Stimulated activated CD4-positive, alpha-beta T cell treated with anti-CD3 and anti-CD28 coated beads, Interleukin-12 subunit alpha, Interleukin-12 subunit beta, amount 100 ng/mL, for 48 hours (primary cell): ENCODE results near the gene ARHGEF18.

ENCODE experiments used
- DNase-seq, 3 donors: peaks; one replicate each; pipeline ENCODE4 v3.0.0-alpha.2; 2020; ENCODE audit warnings: low read depth in 2 of 3, low spot score in 1 of 3

Gene ARHGEF18

GRCh38 chr19:7383284-7383683, 34.5 kb downstream of the ARHGEF18 start:
- no peak for DNase-seq

GRCh38 chr19:7385062-7385461, 36.3 kb downstream of the ARHGEF18 start:
- DNase-seq, result no peak

GRCh38 chr19:7386308-7386707, 37.6 kb downstream of the ARHGEF18 start:
- DNase-seq, result no peak

DNA sequence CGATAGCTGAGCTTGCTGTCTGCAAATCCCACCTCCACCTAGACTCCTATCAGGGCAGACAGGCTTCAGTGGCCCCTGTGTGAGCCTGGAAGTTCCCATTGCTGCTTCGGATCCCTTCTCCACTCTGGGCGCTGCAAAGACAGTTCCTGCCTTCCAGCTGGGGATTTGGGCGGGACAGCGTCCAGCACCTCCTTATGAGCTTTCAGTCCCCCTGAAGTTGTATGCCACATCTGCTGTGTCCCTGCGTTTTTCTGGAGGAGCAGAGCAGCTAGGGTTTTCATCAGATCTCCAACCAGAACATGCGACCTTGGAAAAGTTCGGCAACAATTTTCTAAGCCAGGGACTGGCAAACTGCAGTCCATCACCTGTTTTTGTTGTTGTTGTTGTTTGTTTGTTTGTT, 38.0 kb downstream of the ARHGEF18 start:
- DNase-seq, result no peak

DNA sequence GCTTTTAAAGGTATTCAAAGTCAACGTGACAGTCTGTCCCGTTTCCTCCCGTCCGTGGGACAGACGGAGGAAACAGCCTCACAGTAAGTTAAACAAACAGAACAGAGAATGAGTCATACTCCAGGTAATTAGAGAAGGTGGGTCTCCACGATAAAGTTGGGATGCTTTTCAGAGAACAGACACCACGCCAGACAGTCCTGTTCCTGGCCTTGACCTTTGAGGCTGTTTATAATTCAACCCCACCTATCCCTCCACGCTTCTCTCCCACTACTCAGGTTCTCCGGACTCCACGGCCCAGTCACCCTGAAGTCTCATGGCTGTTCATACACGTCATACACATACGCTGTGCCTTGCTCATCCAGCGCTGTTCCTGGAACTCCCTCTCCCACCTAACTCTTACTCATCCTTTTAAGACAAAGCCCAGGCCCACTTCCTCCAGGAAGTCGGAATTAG, 42.5 kb downstream of the ARHGEF18 start:
- no peak for DNase-seq

DNA sequence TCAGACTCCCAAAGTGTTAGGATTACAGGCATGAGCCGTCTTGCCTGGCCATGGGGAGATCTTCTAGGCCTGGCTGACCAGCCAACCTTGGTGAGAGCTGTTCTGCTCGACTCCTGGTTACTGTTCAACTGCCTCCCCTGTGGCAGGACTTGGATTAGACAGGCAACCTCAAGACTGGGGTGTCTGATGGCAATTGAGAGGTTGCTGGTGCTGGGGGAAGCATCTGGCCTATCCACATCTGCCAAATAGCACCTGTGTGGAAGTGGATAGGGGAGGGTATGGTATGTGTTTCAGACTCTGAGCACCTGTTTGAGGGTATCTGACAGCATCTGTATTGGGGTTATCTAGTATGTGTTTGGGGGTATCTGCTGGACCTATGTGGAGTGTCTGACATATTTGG, 44.7 kb downstream of the ARHGEF18 start:
- DNase-seq, result no peak

DNA sequence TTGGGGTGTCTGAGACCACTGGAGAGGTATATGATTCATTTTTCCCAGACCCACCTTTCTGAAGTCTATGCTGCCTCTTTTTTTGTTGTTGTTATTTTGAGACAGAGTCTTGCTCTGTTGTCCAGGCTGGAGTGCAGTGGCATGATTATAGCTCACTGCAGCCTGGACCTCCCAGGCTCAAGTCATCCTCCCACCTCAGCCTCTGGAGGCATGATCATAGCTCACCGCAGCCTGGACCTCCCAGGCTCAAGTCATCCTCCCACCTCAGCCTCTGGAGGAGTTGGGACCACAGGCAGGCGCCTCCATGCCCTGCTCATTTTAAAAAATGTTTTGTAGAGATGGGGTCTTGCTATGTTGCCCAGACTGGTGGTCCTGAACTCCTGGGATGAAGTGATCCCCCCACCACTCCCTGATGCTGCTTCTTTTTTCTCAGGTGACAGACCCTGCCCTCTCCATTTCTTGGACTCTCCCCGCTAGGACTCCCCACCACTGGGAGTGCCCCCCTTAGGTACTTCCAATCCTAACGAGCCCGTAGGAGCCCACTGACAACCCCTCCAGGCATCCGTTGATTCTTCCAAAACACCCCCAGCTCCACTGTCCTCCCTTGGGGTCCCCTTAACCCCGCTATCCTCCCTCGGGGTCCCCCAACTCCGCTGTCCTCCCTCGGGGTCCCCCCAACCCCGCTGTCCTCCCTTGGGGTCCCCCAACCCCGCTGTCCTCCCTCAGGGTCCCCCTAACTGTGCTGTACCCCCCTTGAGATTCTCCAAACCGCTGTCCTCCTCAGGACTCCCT, 45.4 kb downstream of the ARHGEF18 start:
- DNase-seq, result no peak

- DNase-seq, result peak; percentile 81 to 95 (median 83)
Observed at GRCh38 chr19:7394731-7395359, 46.1 kb downstream of the ARHGEF18 start.

GRCh38 chr19:7395360-7396066, 46.8 kb downstream of the ARHGEF18 start:
- no peak for DNase-seq

DNA sequence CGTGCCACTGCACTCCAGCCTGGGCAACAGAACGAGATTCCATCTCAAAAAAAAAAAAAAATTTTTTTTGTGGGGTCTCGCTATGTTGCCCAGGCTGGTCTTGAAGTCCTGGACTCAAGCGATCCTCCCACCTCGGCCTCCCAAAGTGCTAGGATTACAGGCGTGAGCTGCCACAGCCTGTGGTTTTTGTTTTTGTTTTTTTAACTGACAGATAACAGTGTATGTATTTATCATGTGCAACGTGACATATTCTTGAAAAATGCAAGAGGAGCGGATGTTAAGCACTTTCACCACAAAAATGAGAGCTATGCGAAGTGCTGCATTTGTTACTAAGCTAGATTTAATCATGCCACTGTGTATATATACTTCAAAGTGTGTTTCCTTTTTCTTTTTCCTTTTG, 49.0 kb downstream of the ARHGEF18 start:
- DNase-seq, result no peak
